Osteoblast (primary cell): Measurements from ENCODE around the gene USP4. TPM values are rescaled to one million over a fixed set of nuclear protein-coding genes. Genes with fewer than 3 reads are reported as not detected.
A peak's percentile ranks its signal among the peaks of the same experiment; 100 is the strongest.

Source experiments
- DNase-seq: peaks from one replicate; pipeline ENCODE4 v3.0.0; 2011; ENCODE audit warnings: low spot score, mixed read lengths; ENCODE audit not compliant: insufficient read length; ENCODE audit errors: missing footprints
- H2AFZ ChIP-seq: 2 replicates; pipeline ENCODE4 v1.6.0; 2011; ENCODE audit warnings: mild to moderate bottlenecking, low read length
- H3K27ac ChIP-seq: 2 replicates; pipeline ENCODE4 v1.5.1; 2011; ENCODE audit warnings: mild to moderate bottlenecking, low read depth, low read length, moderate library complexity
- H3K27me3 ChIP-seq: 2 replicates; pipeline ENCODE4 v1.6.0; 2012; ENCODE audit warnings: mild to moderate bottlenecking, control low read depth, inconsistent platforms, low read length, moderate library complexity; ENCODE audit not compliant: insufficient read depth
- H3K36me3 ChIP-seq: 2 replicates; pipeline ENCODE4 v1.5.1; 2011; ENCODE audit warnings: mild to moderate bottlenecking, low read length, control low read depth, moderate library complexity; ENCODE audit not compliant: insufficient read depth
- H3K4me1 ChIP-seq: 2 replicates; pipeline ENCODE4 v1.5.1; 2011; ENCODE audit warnings: mild to moderate bottlenecking, low read length, control low read depth, moderate library complexity; ENCODE audit not compliant: insufficient read depth
- H3K4me2 ChIP-seq: 2 replicates; pipeline ENCODE4 v1.6.0; 2011; ENCODE audit warnings: mild to moderate bottlenecking, low read length; ENCODE audit not compliant: insufficient read depth
- H3K4me3 ChIP-seq: fragments of 200-600 bp; sonication (generic); 3 replicates; pipeline ENCODE4 v1.5.1; 2012; ENCODE audit warnings: mild to moderate bottlenecking, low read length, inconsistent platforms; ENCODE audit not compliant: insufficient read depth
- H3K79me2 ChIP-seq: 2 replicates; pipeline ENCODE4 v1.6.0; 2012; ENCODE audit warnings: mild to moderate bottlenecking, low read length, control low read depth, inconsistent platforms; ENCODE audit not compliant: insufficient read depth
- H3K9me3 ChIP-seq: 2 replicates; pipeline ENCODE4 v1.5.1; 2011; ENCODE audit warnings: low read depth, low read length, control low read depth
- H4K20me1 ChIP-seq: 2 replicates; pipeline ENCODE4 v1.6.0; 2012; ENCODE audit warnings: mild to moderate bottlenecking, low read length, control low read depth; ENCODE audit not compliant: insufficient read depth
- total RNA-seq: library from RNA; depleted of rRNA; stranded (reverse); fragments of >200 nt; gene quantifications from 2 replicates; pipeline ENCODE4 v1.2.3, GENCODE V29; 2012
- TF ChIP-seq, protein P1 (sequence below): IDR thresholded peaks from 2 replicates; pipeline ENCODE4 v1.5.1; 2011; ENCODE audit warnings: mild to moderate bottlenecking, low read depth, low read length, moderate library complexity; ENCODE audit errors: extremely low read depth

Gene USP4
- total RNA-seq, 1 donor: 22.1 TPM

DNA sequence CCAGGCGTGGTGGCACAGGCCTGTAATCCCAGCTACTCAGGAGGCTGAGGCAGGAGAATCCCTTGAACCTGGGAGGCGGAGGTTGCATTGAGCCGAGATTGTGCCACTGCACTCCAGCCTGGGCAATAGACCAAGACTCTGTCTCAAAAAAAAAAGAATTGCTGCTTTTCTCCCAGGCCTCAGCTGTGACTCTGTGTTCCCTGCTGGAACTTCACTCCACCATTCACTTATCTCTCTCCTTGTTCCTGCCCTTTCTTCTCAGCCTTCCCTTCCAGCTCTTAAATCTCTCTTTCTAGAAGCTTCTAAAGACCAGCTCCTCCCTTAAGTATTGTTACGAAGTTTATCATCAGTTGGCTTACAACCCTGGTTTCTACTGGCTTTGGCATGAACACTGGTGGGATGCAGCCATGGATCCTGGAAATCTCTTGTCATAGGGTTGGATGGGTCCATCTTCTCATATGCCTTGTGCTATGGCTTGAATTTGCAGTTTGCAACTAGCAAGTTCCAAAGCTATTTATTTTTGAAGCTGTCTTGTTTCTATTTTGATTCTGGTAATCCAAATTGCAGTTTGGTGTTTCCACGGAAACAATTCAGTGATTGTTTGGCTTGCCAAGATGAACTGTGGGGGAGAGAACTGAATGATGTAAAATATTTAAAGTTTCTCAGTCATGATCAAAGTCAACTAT, 73.3 kb downstream of the USP4 start:
- no peak overlapping the region for H3K27ac ChIP-seq

DNA sequence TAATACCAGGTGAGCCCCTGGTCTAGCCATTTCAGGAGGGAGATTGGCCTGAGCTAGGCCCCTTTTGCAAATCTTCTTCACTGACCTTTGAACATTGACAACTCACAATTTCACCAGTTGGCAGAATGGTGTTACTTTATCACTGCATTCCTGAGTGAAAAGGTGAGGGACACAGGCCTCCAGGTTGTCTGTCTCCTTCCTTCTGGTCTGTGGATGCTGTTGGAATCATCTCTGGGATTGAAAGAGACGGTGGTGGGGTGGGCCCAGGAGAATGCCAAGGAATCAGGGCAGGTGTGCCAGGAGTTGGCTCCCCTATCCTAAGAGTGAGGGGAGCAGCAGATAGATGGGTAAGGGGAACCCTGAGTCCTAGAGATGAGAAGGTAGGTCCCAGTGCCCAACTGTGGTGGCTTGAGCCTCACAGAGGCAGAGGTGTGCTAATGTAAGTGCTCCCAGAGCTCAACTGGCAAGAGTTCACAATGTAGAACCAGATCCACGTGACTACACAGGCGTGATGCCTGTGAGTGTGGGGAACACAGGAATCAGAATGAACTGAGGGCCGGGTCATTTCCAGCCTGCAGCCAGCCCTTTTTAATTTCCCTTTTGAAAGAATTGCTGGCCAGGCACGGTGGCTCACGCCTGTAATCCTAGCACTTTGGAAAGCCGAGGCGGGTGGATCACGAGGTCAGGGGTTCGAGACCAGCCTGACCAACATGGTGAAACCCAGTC, 74.0 kb downstream of the USP4 start:
- Histone ChIP-seq H3K27ac (no peak overlapping the region), H2AFZ (no peak overlapping the region), H3K36me3 (no peaks in the 10 kb centered on the region), H3K4me1 (peaks cover 2% of the 10 kb centered on the region), H4K20me1 (no peaks in the 10 kb centered on the region), H3K4me3 (no peak overlapping the region), H3K4me2 (no peak overlapping the region), H3K79me2 (no peaks in the 10 kb centered on the region), H3K9me3 (no peaks in the 10 kb centered on the region), H3K27me3 (no peaks in the 10 kb centered on the region)
- TF ChIP-seq, protein P1, sequence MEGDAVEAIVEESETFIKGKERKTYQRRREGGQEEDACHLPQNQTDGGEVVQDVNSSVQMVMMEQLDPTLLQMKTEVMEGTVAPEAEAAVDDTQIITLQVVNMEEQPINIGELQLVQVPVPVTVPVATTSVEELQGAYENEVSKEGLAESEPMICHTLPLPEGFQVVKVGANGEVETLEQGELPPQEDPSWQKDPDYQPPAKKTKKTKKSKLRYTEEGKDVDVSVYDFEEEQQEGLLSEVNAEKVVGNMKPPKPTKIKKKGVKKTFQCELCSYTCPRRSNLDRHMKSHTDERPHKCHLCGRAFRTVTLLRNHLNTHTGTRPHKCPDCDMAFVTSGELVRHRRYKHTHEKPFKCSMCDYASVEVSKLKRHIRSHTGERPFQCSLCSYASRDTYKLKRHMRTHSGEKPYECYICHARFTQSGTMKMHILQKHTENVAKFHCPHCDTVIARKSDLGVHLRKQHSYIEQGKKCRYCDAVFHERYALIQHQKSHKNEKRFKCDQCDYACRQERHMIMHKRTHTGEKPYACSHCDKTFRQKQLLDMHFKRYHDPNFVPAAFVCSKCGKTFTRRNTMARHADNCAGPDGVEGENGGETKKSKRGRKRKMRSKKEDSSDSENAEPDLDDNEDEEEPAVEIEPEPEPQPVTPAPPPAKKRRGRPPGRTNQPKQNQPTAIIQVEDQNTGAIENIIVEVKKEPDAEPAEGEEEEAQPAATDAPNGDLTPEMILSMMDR: no peak
- DNase-seq: peak; percentile 74

More for the DNA sequence above, 73.3 kb downstream of the USP4 start:
- Histone ChIP-seq H3K4me3 (no peak overlapping the region), H4K20me1 (no peaks in the 10 kb centered on the region), H3K27me3 (no peaks in the 10 kb centered on the region), H3K9me3 (no peaks in the 10 kb centered on the region), H3K36me3 (no peaks in the 10 kb centered on the region), H3K4me1 (peaks cover 2% of the 10 kb centered on the region), H3K79me2 (no peaks in the 10 kb centered on the region), H3K4me2 (no peak overlapping the region), H2AFZ (no peak overlapping the region)
- TF ChIP-seq, protein P1: no peak
- no peak for DNase-seq

DNA sequence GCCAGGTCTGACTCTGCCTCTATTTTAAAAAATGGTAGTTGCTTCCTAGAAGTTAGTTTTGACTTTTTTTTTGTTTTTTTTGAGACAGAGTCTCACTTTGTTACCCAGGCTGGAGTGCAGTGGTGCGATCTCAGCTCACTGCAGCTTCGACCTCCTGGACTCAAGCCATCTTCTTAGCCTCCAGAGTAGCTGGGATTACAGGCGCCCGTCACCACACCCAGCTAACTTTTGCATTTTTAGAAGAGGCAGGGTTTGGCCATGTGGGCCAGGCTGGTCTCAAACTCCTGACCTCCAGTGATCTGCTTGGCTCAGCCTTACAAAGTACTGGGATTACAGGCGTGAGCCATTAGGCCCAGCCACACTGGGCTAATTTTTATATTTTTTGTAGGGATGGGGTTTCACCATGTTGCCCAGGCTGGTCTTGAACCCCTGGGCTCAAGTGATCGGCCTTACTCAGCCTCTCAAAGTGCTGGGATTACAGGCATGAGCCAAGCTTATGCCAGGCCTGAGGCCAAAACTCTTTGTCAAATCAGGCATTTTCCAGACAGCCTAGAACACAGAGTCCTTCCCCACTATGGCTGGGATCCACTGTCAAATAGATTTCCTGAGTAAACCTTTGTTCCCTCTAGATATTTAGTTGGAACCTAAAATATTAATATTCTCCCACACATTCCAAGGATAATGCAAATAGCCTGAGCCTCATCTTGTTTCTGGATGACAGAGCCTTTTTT, 76.5 kb downstream of the USP4 start:
- Histone ChIP-seq H3K4me1 (peaks cover 2% of the 10 kb centered on the region), H3K4me2 (no peak overlapping the region), H3K27ac (no peak overlapping the region), H3K4me3 (no peak overlapping the region), H2AFZ (no peak overlapping the region), H4K20me1 (no peaks in the 10 kb centered on the region), H3K27me3 (no peaks in the 10 kb centered on the region), H3K79me2 (no peaks in the 10 kb centered on the region), H3K36me3 (no peaks in the 10 kb centered on the region), H3K9me3 (no peaks in the 10 kb centered on the region)
- TF ChIP-seq, protein P1: no peak
- no peak for DNase-seq

DNA sequence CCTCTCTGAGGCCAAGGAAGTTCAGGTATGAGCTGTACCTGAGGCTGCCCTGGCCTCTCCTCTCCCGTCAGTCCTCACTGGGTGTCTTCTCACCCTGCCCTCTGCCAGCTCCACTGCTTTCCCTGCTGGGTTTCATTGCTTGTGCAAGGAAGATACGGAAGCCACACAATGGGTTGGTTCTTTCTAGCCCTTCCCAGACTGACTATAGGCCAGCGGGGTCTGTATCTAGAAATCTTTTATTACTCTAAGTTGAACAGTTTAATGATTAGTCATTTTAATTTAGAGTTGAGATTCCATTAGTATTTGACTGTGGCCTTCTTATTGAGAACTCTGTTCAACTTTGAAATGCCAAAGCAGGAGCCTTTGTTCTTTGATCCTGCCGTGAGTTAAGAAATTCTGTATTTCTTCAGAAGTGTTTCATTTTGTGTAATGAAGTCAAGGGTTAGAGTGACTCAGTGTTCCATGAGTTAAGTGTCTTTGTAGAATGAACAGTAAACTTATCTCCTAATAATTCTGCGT, 79.0 kb downstream of the USP4 start:
- Histone ChIP-seq H3K9me3 (no peaks in the 10 kb centered on the region), H4K20me1 (no peaks in the 10 kb centered on the region), H3K4me1 (no peaks in the 10 kb centered on the region), H3K79me2 (no peaks in the 10 kb centered on the region), H2AFZ (no peak overlapping the region), H3K36me3 (peaks cover 9% of the 10 kb centered on the region), H3K4me3 (no peak overlapping the region), H3K27me3 (no peaks in the 10 kb centered on the region), H3K4me2 (no peak overlapping the region), H3K27ac (no peak overlapping the region)
- no peak for DNase-seq
- TF ChIP-seq, protein P1: no peak
